Muscle layer of duodenum (tissue), 2 donors: Measurements from ENCODE around the gene CISD1.
"Not testable (repeated sequence)": the region's sequence is repeated elsewhere in the genome, so short reads cannot be mapped to it uniquely, and the experiment has no call there.

Source experiments
- H3K27ac ChIP-seq: one replicate; pipeline ENCODE4 v1.7.0; 2013; ENCODE audit warnings: mild to moderate bottlenecking, low read length
- H3K27me3 ChIP-seq: one replicate; pipeline ENCODE4 v1.7.0; 2013; ENCODE audit warnings: low read depth, mild to moderate bottlenecking, control low read depth, low read length
- H3K36me3 ChIP-seq, 2 donors: one replicate each; pipeline ENCODE4 v1.7.0; 2013; ENCODE audit warnings: low read length in 2 of 2, control low read depth in 1 of 2, mild to moderate bottlenecking in 1 of 2; ENCODE audit not compliant: insufficient read depth in 2 of 2, control insufficient read depth in 1 of 2
- H3K4me1 ChIP-seq, 2 donors: one replicate each; pipeline ENCODE4 v1.7.0; 2013; ENCODE audit warnings: low read length in 2 of 2, mild to moderate bottlenecking in 2 of 2, control low read depth in 1 of 2, moderate library complexity in 1 of 2; ENCODE audit not compliant: insufficient read depth in 2 of 2, control insufficient read depth in 1 of 2
- H3K4me3 ChIP-seq, 2 donors: one replicate each; pipeline ENCODE4 v1.7.0; 2013; ENCODE audit warnings: low read length in 2 of 2, low read depth in 1 of 2, mild to moderate bottlenecking in 1 of 2
- H3K9me3 ChIP-seq, 2 donors: one replicate each; pipeline ENCODE4 v1.7.0; 2013; ENCODE audit warnings: low read length in 2 of 2, control low read depth in 1 of 2, mild to moderate bottlenecking in 1 of 2; ENCODE audit not compliant: control insufficient read depth in 1 of 2
- donor health status: healthy.

The CISD1 gene

GRCh38 chr10:58244242-58244641, 24.7 kb upstream of the CISD1 start:
- H3K36me3 ChIP-seq, H3K9me3 ChIP-seq, H3K27me3 ChIP-seq, H3K4me1 ChIP-seq, H3K4me3 ChIP-seq, H3K27ac ChIP-seq: not testable (repeated sequence)

GRCh38 chr10:58244666-58245065, 24.3 kb upstream of the CISD1 start:
- not testable (repeated sequence) for H3K27me3 ChIP-seq, H3K27ac ChIP-seq, H3K4me3 ChIP-seq, H3K4me1 ChIP-seq, H3K9me3 ChIP-seq, H3K36me3 ChIP-seq

- Histone ChIP-seq H3K4me1 (no peaks in the 10 kb centered on the region), H3K27me3 (no peaks in the 10 kb centered on the region), H3K27ac (no peak overlapping the region), H3K9me3 (no peaks in the 10 kb centered on the region), H3K36me3 (no peaks in the 10 kb centered on the region), H3K4me3 (no peak overlapping the region)
Observed at GRCh38 chr10:58253184-58253583, 15.8 kb upstream of the CISD1 start.

GRCh38 chr10:58254644-58255043, 14.3 kb upstream of the CISD1 start:
- Histone ChIP-seq H3K4me3 (no peak overlapping the region), H3K27me3 (no peaks in the 10 kb centered on the region), H3K36me3 (no peaks in the 10 kb centered on the region), H3K4me1 (no peaks in the 10 kb centered on the region), H3K27ac (no peak overlapping the region), H3K9me3 (no peaks in the 10 kb centered on the region)

GRCh38 chr10:58256013-58256780, 12.8 kb upstream of the CISD1 start:
- H3K36me3 ChIP-seq, H3K4me1 ChIP-seq, H3K27me3 ChIP-seq, H3K9me3 ChIP-seq, H3K4me3 ChIP-seq, H3K27ac ChIP-seq: not testable (repeated sequence)

GRCh38 chr10:58258977-58259692, 9.8 kb upstream of the CISD1 start:
- Histone ChIP-seq H3K9me3 (no peaks in the 10 kb centered on the region), H3K27me3 (no peaks in the 10 kb centered on the region), H3K27ac (no peak overlapping the region), H3K4me3 (no peak overlapping the region), H3K36me3 (no peaks in the 10 kb centered on the region), H3K4me1 (no peaks in the 10 kb centered on the region)

GRCh38 chr10:58260334-58260733, 8.6 kb upstream of the CISD1 start:
- Histone ChIP-seq H3K27me3 (no peaks in the 10 kb centered on the region), H3K9me3 (no peaks in the 10 kb centered on the region), H3K36me3 (no peaks in the 10 kb centered on the region), H3K4me3 (no peak overlapping the region), H3K4me1 (peaks cover 0 to 2% of the 10 kb centered on the region in 2 donors), H3K27ac (no peak overlapping the region)

- no peaks in the 10 kb centered on the region for H3K9me3 ChIP-seq
- peaks cover 0 to 11% of the 10 kb centered on the region in 2 donors for H3K36me3 ChIP-seq
- H3K27me3 ChIP-seq = no peaks in the 10 kb centered on the region
- H3K27ac ChIP-seq = no peak overlapping the region
- no peak overlapping the region for H3K4me3 ChIP-seq
- peaks cover 6 to 10% of the 10 kb centered on the region in 2 donors for H3K4me1 ChIP-seq
Observed at GRCh38 chr10:58262766-58263165, 6.2 kb upstream of the CISD1 start.

- H3K9me3 ChIP-seq = no peaks in the 10 kb centered on the region
- no peaks in the 10 kb centered on the region for H3K27me3 ChIP-seq
- H3K27ac ChIP-seq = no peak overlapping the region
- peaks cover 0 to 15% of the 10 kb centered on the region in 2 donors for H3K36me3 ChIP-seq
- peaks cover 6 to 10% of the 10 kb centered on the region in 2 donors for H3K4me1 ChIP-seq
- H3K4me3 ChIP-seq = no peak overlapping the region
Observed at GRCh38 chr10:58264780-58265179, 4.2 kb upstream of the CISD1 start.

- peak overlapping the region; percentile 84 to 94 for H3K4me3 ChIP-seq
- peaks cover 0 to 15% of the 10 kb centered on the region in 2 donors for H3K36me3 ChIP-seq
- no peaks in the 10 kb centered on the region for H3K9me3 ChIP-seq
- no peaks in the 10 kb centered on the region for H3K27me3 ChIP-seq
- peaks cover 6 to 14% of the 10 kb centered on the region in 2 donors for H3K4me1 ChIP-seq
- H3K27ac ChIP-seq = peak overlapping the region; percentile 91
Observed at GRCh38 chr10:58265249-58265648, 3.7 kb upstream of the CISD1 start.

GRCh38 chr10:58266003-58266825, 2.7 kb upstream of the CISD1 start:
- Histone ChIP-seq H3K27me3 (no peaks in the 10 kb centered on the region), H3K9me3 (no peaks in the 10 kb centered on the region), H3K36me3 (peaks cover 0 to 15% of the 10 kb centered on the region in 2 donors), H3K4me1 (peaks cover 6 to 18% of the 10 kb centered on the region in 2 donors), H3K4me3 (peak overlapping the region; percentile 84 to 94), H3K27ac (peak overlapping the region; percentile 91)
